Amniotic stem cell (primary cell): ENCODE results near the gene GMPPA.

ENCODE experiments used
- DNase-seq: peaks from one replicate; lab custom pipeline; 2025; lab: John Stamatoyannopoulos, UW

Gene GMPPA

DNA sequence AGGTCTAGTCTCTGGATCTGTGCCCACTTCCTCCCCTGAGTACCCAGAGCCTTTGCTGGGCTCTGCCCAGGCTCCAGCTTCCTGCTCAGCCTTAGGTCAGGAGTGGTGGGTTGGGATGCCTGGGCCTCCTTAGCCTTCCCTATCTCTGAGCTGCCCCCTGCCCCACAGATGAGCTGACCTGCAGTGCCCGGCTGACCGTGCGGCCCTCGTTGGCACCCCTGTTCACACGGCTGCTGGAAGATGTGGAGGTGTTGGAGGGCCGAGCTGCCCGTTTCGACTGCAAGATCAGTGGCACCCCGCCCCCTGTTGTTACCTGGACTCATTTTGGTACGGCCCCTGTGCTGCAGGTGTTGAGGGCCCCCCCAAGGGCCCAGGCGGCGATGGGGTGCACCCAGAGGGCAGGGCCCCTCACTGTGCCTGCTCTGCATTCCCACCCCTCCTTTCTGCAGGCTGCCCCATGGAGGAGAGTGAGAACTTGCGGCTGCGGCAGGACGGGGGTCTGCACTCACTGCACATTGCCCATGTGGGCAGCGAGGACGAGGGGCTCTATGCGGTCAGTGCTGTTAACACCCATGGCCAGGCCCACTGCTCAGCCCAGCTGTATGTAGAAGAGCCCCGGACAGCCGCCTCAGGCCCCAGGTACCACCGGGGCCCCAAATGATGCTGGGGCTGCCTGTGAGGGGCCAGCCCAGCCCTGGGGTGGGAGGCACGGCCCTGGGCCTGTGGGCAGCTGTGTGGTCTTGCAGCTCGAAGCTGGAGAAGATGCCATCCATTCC, 30.1 kb upstream of the GMPPA start:
- DNase-seq: no peak

DNA sequence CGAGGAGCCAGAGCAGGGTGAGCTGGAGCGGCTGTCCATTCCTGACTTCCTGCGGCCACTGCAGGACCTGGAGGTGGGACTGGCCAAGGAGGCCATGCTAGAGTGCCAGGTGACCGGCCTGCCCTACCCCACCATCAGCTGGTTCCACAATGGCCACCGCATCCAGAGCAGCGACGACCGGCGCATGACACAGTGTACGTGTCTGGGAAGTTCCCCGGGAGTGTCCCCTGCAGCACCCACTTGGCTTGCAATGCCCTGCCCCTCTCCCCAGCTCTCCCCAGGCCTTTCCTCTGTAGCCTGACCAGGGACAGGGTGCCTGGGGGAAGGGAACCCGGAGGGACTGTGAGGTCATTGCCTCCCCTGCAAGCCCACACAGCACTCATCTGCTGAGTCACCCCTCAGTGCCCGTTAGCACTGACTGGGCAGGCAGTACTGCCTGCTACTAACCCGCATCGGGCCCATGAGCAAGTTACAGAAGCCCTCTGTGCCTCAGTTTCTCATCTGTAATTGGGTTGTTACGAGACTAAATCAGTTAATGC, 29.4 kb upstream of the GMPPA start:
- DNase-seq: peak; percentile 32

DNA sequence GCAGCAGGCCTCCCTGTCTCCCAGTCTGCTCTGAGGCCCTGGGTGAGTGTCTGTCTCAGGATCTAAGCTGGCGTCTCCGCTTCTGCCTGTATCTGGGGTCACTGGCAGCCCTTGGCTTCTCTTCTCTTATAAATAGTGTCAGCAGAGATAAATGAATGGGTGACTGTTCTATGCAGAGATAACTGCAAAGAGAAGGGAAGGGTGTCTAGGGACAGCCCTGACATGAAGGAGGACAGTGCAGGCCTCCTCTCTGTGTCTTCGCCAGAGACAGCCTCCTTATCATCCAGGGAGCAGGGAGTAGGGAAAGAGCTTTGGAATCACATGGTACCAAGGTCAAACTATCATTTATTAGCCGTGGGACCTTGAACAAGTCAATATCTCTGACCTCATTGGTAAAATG, 28.3 kb upstream of the GMPPA start:
- no peak for DNase-seq

DNA sequence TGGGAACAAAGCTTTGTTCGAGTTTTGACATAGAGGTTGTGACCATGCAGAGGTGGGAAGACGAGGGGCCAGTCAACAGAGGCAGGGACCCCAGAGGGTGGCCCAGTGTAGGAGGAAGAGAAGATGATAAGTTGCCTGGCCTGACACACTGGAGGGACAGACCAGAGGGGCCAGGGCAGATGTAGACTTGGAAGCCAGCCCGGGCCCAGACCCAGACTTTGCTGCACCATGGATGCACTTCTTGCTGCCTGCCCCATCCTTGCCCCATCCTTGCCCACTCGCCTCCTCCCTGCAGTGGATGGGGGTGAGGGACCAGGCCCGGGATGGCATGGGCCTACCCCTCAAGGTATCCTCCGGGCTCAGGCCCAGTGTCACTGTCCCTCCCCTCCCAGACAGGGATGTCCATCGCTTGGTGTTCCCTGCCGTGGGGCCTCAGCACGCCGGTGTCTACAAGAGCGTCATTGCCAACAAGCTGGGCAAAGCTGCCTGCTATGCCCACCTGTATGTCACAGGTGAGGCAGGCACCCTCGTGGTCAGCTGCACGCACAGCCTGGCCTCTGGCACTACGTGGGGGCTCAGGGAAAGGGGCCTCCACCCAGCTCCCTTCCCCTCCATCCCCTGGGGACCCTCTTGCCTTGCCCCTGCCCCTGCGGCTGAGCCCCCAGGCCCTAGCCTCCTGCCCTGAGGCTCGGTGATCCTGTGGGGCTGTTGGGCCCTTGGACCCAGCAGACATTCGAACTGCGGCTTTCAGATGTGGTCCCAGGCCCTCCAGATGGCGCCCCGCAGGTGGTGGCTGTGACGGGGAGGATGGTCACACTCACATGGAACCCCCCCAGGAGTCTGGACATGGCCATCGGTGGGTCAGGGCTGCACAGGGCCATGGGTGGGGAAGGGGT, 27.0 kb upstream of the GMPPA start:
- no peak for DNase-seq

DNA sequence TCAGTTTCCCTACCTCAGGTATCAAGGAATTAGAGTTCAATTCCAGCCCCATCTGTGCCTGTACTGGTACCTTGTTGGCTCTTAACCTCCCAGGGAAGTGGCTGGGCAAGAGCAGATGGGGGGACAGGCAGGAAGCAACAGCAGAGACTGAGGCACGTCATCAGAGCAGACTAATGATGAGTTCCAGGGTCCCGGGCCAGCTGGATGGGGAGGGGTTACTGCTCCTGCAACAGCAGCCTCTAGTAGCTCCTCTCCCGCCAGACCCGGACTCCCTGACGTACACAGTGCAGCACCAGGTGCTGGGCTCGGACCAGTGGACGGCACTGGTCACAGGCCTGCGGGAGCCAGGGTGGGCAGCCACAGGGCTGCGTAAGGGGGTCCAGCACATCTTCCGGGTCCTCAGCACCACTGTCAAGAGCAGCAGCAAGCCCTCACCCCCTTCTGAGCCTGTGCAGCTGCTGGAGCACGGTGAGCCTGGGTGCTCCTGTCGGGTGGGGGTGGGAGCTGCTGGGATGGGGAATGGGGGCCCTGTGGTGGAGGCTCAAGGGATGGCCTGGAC, 26.0 kb upstream of the GMPPA start:
- DNase-seq: no peak

DNA sequence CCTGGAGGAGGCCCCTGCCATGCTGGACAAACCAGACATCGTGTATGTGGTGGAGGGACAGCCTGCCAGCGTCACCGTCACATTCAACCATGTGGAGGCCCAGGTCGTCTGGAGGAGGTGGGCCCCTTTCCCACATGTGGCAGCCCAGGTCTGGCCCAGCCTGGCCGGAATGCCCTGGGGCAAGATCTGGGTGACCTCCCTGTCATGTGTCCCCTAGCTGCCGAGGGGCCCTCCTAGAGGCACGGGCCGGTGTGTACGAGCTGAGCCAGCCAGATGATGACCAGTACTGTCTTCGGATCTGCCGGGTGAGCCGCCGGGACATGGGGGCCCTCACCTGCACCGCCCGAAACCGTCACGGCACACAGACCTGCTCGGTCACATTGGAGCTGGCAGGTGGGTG, 25.2 kb upstream of the GMPPA start:
- DNase-seq: no peak

DNA sequence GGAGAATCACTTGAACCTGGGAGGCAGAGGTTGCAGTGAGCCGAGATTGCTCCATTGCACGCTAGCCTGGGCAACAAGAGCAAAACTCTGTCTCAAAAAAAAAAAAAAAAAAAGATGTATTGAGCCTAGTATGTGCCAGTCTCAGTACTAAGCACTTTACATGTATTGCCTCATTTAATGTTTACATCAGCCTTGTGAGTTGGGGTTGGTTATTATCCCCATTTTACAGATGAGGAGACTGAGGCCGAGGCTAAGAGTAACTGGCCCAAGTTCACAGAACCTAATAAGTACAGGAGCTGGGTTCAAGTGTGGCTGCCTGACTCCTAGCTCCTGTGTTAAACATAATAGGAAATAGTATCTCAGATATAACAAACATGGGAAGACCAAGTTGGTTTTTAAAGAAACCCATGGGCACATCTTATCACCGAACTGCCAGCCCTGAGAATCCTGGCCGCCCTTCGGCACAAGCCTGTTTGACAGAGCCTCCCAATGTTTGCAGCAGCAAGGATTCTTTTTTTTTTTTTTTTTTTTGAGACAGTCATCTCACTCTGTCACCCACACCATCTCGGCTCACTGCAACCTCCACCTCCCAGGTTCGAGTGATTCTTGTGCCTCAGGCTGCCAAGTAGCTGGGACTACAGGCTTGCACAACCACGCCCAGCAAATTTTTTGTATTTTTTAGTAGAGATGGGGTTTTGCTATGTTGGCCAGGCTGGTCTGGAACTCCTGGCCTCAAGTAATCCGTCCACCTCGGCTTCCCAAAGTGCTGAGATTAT, 24.2 kb upstream of the GMPPA start:
- no peak for DNase-seq

DNA sequence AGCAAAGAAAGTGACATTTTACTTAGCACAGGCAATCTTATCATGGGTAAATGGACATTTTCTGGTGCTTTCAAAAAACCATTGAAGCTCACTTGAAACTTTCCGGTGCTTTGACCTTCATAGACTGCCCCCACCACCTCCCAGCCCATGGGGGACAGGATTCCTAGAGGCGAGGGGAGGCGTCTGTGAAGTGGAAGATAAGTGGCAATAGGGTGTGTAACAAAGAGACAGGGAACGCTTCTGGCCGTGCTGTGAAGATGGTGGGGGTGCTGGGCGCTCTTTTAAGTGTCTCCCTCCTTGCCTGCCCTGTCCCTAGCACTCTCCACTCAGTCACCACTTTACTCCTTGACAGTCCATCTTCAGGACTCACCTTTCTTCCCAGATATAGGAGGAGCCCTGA, 23.4 kb upstream of the GMPPA start:
- DNase-seq: no peak

DNA sequence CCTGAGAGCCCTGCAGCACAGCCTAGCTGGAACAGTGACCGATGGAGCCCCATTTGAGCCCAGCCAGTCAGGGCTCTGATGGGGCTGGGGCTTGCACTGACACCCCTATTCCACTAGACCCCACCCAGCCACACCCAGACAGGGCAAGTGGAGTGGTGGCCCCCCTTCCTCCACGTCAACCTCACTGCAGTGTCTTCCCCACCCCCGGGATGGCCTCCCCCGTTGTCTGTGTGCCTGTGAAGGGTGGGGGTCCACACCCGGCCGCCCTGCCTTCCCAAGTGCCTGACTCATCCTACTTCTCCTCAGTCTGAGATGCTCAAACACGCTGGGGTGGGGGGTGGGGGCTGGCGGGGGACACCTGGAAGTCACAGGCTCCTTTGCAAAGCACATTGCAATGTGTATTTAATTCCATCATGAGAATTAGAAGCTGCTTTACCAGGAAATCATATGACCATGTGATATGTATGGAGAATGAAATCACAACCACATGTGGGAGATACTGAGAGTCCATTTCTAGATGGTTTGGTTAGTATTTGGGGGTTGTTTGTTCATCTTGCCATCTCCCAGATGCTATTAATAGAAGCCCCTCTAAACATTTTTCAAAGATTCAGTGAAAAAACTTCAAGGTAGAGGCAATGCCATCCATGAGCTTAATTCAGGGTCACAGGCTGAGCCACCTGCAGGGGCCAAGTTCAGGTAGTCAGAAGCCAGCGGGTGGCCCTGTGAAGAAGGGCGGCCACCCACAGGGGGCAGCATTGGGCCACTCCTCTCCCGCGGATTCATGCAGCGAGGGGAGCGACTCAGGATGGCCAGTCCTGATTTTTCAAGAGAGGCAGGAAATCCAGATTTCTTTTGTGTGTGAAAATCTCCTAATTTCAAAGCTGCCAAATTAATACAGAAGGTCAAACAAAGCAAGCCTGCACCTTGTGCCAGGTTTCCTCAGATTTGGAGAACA, 22.7 kb upstream of the GMPPA start:
- DNase-seq: no peak

DNA sequence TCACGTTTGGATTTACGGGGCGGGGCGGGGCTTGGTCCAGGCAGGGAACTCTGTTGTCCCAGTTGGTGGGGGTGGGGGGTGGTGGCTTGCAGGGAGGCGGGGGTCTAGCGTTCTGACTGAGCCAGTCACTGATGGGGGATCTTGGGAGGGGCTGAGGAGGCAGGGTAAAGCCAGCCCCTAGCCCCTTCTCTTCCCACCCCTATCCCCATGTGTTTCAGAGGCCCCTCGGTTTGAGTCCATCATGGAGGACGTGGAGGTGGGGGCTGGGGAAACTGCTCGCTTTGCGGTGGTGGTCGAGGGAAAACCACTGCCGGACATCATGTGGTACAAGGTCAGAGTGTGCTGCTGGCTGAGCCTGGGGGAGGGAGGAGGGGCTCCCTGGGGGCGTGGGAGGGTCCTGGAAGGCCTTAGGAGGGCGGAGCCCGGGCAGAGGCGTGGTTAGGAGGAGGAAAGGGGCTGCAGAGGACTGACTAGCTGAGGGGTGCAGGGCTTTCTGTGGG, 22.0 kb upstream of the GMPPA start:
- no peak for DNase-seq

DNA sequence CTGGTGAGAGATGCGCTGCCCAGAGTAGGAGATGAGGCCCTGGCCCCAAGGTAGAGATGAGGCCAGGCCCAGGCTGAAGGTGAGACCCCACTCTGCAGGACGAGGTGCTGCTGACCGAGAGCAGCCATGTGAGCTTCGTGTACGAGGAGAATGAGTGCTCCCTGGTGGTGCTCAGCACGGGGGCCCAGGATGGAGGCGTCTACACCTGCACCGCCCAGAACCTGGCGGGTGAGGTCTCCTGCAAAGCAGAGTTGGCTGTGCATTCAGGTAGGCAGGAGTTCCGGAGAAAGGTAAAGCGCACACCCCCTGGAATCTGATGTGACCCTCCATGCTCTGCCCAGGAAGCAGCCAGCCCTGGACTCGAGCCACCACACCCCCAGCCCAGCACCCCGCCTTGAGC, 21.5 kb upstream of the GMPPA start:
- DNase-seq: no peak

DNA sequence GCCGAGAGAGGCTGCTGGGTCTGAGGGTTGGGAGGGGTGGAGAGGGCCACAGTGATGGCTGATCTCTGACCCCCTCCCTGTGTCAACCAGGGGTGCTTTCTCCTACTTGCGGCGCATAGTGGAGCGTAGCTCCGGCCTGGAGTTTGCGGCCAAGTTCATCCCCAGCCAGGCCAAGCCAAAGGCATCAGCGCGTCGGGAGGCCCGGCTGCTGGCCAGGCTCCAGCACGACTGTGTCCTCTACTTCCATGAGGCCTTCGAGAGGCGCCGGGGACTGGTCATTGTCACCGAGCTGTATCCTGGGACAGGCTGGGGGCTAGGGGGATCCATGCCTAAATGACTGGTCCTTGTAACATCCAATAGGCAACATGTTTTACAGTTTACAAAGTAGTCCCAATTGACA, 20.9 kb upstream of the GMPPA start:
- DNase-seq: no peak

DNA sequence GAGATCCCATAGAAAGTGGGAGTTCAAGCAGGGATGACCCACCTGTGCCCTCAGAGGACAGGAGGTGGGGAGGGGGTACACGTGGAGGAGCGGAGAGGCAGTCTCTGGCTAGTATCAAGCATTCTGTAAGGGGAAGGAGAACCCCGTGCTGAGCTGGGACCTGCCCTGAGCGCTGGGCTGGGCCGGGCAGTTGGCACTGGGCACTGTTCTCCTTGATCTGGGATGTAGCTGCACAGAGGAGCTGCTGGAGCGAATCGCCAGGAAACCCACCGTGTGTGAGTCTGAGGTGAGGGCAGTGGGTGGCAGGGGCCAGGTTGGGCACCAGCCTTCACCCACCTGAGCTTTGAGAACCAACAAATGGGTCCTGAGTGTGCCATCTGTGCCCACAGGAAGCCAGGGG, 19.8 kb upstream of the GMPPA start:
- no peak for DNase-seq

DNA sequence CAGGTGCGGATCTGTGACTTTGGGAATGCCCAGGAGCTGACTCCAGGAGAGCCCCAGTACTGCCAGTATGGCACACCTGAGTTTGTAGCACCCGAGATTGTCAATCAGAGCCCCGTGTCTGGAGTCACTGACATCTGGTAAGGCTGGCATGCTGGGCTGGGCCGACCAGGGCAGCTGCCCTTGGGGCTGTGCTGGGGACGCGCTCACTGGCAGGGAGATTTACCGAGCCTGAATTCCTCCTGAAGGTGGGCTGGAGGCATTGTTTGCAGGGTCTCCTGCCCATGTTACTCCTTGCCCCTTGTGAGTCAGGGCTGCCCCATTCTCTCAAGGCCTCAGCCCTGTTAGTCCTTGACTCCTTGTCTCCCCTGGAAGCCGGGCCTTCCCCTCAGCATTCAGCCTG, 18.7 kb upstream of the GMPPA start:
- no peak for DNase-seq

DNA sequence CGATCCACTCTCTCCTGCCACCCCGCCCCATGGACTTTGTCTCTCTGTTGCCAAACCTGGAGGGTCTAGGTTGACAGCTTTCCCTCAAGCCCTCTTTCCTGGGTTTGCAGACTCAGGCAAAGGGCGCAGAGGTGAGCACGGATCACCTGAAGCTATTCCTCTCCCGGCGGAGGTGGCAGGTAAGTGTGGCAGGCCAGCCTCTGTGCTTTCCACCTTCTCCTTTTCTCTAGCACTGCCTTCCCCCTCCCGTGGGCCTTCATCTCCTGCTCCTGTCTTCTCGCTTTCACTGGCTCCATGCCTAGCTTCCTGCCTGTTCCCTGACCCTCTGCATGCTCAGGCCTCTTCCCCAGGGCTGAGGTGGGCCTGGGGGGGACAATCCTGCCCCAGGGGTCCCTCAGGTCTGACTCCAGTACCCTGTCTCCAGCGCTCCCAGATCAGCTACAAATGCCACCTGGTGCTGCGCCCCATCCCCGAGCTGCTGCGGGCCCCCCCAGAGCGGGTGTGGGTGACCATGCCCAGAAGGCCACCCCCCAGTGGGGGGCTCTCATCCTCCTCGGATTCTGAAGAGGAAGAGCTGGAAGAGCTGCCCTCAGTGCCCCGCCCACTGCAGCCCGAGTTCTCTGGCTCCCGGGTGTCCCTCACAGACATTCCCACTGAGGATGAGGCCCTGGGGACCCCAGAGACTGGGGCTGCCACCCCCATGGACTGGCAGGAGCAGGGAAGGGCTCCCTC, 15.9 kb upstream of the GMPPA start:
- DNase-seq: no peak

DNA sequence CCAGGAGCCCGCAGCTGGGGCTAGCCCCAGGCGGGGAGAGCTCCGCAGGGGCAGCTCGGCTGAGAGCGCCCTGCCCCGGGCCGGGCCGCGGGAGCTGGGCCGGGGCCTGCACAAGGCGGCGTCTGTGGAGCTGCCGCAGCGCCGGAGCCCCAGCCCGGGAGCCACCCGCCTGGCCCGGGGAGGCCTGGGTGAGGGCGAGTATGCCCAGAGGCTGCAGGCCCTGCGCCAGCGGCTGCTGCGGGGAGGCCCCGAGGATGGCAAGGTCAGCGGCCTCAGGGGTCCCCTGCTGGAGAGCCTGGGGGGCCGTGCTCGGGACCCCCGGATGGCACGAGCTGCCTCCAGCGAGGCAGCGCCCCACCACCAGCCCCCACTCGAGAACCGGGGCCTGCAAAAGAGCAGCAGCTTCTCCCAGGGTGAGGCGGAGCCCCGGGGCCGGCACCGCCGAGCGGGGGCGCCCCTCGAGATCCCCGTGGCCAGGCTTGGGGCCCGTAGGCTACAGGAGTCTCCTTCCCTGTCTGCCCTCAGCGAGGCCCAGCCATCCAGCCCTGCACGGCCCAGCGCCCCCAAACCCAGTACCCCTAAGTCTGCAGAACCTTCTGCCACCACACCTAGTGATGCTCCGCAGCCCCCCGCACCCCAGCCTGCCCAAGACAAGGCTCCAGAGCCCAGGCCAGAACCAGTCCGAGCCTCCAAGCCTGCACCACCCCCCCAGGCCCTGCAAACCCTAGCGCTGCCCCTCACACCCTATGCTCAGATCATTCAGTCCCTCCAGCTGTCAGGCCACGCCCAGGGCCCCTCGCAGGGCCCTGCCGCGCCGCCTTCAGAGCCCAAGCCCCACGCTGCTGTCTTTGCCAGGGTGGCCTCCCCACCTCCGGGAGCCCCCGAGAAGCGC, 15.0 kb upstream of the GMPPA start:
- DNase-seq: no peak

DNA sequence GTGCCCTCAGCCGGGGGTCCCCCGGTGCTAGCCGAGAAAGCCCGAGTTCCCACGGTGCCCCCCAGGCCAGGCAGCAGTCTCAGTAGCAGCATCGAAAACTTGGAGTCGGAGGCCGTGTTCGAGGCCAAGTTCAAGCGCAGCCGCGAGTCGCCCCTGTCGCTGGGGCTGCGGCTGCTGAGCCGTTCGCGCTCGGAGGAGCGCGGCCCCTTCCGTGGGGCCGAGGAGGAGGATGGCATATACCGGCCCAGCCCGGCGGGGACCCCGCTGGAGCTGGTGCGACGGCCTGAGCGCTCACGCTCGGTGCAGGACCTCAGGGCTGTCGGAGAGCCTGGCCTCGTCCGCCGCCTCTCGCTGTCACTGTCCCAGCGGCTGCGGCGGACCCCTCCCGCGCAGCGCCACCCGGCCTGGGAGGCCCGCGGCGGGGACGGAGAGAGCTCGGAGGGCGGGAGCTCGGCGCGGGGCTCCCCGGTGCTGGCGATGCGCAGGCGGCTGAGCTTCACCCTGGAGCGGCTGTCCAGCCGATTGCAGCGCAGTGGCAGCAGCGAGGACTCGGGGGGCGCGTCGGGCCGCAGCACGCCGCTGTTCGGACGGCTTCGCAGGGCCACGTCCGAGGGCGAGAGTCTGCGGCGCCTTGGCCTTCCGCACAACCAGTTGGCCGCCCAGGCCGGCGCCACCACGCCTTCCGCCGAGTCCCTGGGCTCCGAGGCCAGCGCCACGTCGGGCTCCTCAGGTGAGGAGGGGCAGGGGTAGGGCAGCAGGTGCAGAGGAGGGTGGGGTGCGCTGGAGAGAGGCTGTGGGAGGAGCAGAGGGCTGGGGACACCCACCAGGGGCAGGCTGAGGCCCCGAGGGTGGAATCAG, 14.1 kb upstream of the GMPPA start:
- DNase-seq: no peak

DNA sequence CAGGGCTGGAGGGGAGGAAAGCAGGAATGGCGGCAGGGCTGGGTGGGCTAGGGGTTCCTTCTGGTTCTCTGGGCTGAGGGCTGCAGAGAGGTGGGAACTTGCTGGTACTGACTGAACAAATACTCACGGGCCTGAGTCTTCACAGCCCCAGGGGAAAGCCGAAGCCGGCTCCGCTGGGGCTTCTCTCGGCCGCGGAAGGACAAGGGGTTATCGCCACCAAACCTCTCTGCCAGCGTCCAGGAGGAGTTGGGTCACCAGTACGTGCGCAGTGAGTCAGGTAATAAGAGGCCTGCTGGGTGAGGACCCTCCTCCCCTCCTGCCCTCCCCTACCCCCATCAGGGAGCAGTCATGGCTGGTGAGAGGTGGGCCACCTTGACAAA, 13.5 kb upstream of the GMPPA start:
- no peak for DNase-seq
